Measurements from ENCODE around the gene IFI30. TPM values are rescaled to one million over a fixed set of nuclear protein-coding genes. Genes with fewer than 3 reads are reported as not detected.

Gene IFI30
- total and polyA plus RNA-seq, 8 donors: 7.3 to 986 (median 13.0) TPM

DNA sequence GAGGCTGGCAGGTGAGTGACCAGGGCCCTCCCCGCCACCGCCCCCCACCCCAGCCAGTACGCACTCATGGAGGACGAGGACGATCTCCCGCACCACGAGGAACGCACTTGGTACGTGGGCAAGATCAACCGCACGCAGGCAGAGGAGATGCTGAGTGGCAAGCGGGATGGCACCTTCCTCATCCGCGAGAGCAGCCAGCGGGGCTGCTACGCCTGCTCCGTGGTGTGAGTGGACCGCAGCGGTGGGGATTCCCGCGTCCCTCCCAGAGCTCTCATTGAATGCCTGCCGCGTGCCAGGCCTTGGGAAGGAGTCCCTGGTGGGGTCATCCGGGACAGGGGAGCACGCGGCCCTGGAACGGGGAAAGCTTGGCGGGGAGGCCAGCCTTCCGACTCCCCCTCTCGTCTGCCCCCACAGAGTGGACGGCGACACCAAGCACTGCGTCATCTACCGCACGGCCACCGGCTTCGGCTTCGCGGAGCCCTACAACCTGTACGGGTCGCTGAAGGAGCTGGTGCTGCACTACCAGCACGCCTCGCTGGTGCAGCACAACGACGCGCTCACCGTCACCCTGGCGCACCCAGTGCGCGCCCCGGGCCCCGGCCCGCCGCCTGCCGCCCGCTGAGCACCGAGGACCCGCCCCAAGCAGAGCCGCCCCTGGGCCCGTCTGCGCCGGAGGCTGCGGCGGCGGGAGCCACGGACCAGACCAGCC, 4.8 kb upstream of the IFI30 start:
- peak overlapping the region in 1 of 2 donors; percentile 88 for H3K27ac ChIP-seq
- intact Hi-C loops (cut with DNase I): loop anchor here in 1 of 2 donors (5.0 kb wide), 1 partner anchor 57 kb away; no protein-coding TSS in a partner anchor
- no peaks in the 10 kb centered on the region for H3K27me3 ChIP-seq
- no peak overlapping the region for H3K4me3 ChIP-seq
- no peaks in the 10 kb centered on the region for H3K9me3 ChIP-seq
- H3K4me1 ChIP-seq: peaks cover 4 to 59% of the 10 kb centered on the region in 2 donors
- TF ChIP-seq, protein P1, sequence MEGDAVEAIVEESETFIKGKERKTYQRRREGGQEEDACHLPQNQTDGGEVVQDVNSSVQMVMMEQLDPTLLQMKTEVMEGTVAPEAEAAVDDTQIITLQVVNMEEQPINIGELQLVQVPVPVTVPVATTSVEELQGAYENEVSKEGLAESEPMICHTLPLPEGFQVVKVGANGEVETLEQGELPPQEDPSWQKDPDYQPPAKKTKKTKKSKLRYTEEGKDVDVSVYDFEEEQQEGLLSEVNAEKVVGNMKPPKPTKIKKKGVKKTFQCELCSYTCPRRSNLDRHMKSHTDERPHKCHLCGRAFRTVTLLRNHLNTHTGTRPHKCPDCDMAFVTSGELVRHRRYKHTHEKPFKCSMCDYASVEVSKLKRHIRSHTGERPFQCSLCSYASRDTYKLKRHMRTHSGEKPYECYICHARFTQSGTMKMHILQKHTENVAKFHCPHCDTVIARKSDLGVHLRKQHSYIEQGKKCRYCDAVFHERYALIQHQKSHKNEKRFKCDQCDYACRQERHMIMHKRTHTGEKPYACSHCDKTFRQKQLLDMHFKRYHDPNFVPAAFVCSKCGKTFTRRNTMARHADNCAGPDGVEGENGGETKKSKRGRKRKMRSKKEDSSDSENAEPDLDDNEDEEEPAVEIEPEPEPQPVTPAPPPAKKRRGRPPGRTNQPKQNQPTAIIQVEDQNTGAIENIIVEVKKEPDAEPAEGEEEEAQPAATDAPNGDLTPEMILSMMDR (IDR thresholded peaks at IDR 0.05): no peak
- DNase-seq: no peak
- ATAC-seq: no peak
- H3K36me3 ChIP-seq: peaks cover 0 to 58% of the 10 kb centered on the region in 2 donors

DNA sequence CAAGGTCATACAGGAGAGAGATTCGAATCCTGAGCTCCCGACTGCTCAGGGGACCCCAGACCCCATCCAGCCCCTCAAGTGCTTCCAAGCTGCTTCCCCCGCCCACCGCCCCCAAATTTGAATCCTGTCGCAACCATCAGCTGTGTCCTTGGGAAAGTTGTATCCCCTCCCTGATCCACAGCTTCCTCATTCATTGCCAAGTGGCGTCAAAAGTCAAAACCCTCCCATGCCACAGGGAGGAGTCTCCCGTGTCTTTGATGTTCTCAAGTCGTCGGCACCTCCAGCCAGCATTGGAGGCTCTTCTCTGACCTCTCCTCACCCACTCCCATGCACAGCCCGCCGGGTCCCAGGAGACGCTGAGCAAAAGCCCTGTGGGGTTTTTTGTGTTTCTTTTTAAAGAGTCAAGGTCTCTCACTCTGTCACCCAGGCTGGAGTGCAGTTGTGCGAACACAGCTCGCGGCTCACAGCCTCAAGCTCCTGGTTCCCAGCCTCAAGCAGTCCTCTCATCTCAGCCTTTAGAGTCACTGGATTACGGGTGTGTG, 2.8 kb upstream of the IFI30 start:
- ATAC-seq (peak; percentile 4), DNase-seq (peak in 1 of 4 donors; percentile 80)
- Histone ChIP-seq H3K4me3 (peak overlapping the region in 1 of 2 donors; percentile 19), H3K36me3 (peaks cover 0 to 49% of the 10 kb centered on the region in 2 donors), H3K27ac (peak overlapping the region; percentile 75 to 88), H3K27me3 (no peaks in the 10 kb centered on the region), H3K4me1 (peaks cover 4 to 73% of the 10 kb centered on the region in 2 donors), H3K9me3 (no peaks in the 10 kb centered on the region)
- TF ChIP-seq, protein P1 (IDR thresholded peaks at IDR 0.05): no peak
- intact Hi-C loops (cut with DNase I): no loop called here

DNA sequence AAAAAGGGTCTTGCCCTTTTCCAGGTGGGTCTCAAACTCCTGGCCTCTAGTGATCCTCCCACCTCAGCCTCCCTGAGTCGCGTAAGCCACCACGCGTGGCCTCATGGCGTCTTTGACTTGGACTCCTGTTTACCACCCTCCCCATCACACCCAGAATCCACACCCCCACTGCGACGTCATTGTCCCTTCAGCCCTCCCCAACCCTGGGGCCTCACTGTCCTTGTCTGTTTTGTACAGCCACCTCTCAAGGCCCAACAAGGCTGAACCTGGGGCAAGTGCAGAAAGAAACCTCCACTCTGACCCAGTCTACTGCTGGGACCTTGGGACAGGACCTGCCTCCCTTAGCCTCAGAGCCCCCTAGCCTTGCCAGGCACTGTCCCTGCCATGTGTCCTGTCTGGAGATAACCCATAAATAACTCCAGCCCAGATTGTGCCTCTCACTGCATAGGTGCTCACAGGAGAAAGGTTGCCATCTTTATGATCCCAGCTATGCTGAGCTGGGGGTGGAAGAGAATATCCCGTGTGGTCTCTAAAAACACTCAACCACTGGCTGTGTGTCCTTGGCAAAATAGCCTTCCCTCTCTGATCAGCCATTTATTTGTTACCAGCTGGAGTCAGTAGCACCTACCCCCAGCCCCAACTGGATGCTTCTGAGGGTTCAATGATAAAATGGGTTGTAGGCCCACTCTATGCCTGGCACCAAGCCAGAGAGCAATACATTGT, 1.8 kb upstream of the IFI30 start:
- intact Hi-C loops (cut with DNase I): no loop called here
- peaks cover 4 to 82% of the 10 kb centered on the region in 2 donors for H3K4me1 ChIP-seq
- DNase-seq (no peak), ATAC-seq (no peak)
- no peaks in the 10 kb centered on the region for H3K27me3 ChIP-seq
- TF ChIP-seq, protein P1 (IDR thresholded peaks at IDR 0.05): no peak
- peaks cover 0 to 49% of the 10 kb centered on the region in 2 donors for H3K36me3 ChIP-seq
- H3K4me3 ChIP-seq: no peak overlapping the region
- no peaks in the 10 kb centered on the region for H3K9me3 ChIP-seq
- peak overlapping the region in 1 of 2 donors; percentile 88 for H3K27ac ChIP-seq

DNA sequence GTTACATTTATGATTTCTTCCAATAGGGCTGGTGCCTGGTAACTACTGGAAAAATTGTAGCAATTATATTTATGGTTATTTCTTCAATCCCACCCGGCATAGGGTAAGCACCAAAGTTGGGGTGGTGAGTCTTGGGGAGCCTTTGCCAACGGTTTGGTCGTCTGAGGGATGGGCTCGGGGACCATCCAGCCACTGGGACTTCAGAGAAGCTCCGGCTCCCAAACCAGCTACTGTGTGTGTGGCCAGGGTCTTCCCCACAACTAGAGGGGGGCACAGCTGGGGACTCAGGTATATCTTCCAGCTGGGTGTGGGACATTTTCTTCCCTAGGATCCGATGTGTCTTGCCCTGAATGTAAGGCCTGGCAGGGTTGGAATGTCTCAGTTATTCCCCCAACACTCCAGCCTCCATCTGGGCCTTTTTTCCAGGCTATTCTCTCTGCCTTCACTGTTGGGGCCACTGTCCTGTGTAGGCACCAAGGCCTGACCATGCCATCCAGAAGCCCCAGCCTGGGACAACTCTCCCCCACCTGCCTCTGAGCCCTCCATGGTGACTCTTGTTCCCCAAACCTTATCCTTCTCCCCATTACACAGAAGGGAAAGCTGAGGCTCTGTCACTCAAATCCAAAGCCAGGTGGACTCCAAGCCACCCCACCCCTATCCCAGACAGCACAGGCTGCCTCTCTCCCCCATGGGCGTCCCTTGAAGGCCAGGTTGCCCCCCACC, 1.1 kb upstream of the IFI30 start:
- peak overlapping the region; percentile 48 to 88 for H3K27ac ChIP-seq
- no peaks in the 10 kb centered on the region for H3K9me3 ChIP-seq
- no peaks in the 10 kb centered on the region for H3K27me3 ChIP-seq
- ATAC-seq (no peak), DNase-seq (no peak)
- intact Hi-C loops (cut with DNase I): no loop called here
- peak overlapping the region in 1 of 2 donors; percentile 76 for H3K4me3 ChIP-seq
- peaks cover 4 to 88% of the 10 kb centered on the region in 2 donors for H3K4me1 ChIP-seq
- TF ChIP-seq, protein P1 (IDR thresholded peaks at IDR 0.05): no peak
- H3K36me3 ChIP-seq: peaks cover 0 to 49% of the 10 kb centered on the region in 2 donors

Measured in left lung (tissue), 10 donors.